ENCODE results near the gene ARHGAP45. TPM values are rescaled to one million over a fixed set of nuclear protein-coding genes. Genes with fewer than 3 reads are reported as not detected.

Gene ARHGAP45
- total RNA-seq, 1 donor from 2014 or later: 83.5 TPM

GRCh38 chr19:1131718-1132551, 65.0 kb downstream of the ARHGAP45 start:
- ATAC-seq (peak; percentile 83 to 84), DNase-seq (peak; percentile 95)
- Histone ChIP-seq H3K4me1 (peaks cover 90% of the 10 kb centered on the region), H3K27me3 (ENCODE audit: low read depth) (no peaks in the 10 kb centered on the region), H3K36me3 (peaks cover 29% of the 10 kb centered on the region), H3K9me3 (no peaks in the 10 kb centered on the region), H3K4me3 (peak overlapping the region; percentile 85), H3K27ac (peak overlapping the region; percentile 97)
- intact Hi-C loops (cut with DNase I): no loop called here
- peak; percentile 10 for TF ChIP-seq CTCF (IDR thresholded peaks at IDR 0.05)

GRCh38 chr19:1132552-1133383, 65.8 kb downstream of the ARHGAP45 start:
- Histone ChIP-seq H3K4me3 (peak overlapping the region; percentile 85), H3K27me3 (ENCODE audit: low read depth) (no peaks in the 10 kb centered on the region), H3K27ac (peak overlapping the region; percentile 97), H3K36me3 (peaks cover 21% of the 10 kb centered on the region), H3K4me1 (peaks cover 81% of the 10 kb centered on the region), H3K9me3 (no peaks in the 10 kb centered on the region)
- ATAC-seq (peak; percentile 8 to 20), DNase-seq (peak; percentile 66)
- no peak for TF ChIP-seq CTCF (IDR thresholded peaks at IDR 0.05)
- intact Hi-C loops (cut with DNase I): no loop called here

GRCh38 chr19:1133471-1133929, 66.5 kb downstream of the ARHGAP45 start:
- ATAC-seq: peak; percentile 16 to 44
- DNase-seq: peak; percentile 68

GRCh38 chr19:1134431-1134830, 67.5 kb downstream of the ARHGAP45 start:
- peak overlapping the region; percentile 97 for H3K27ac ChIP-seq
- no peak overlapping the region for H3K4me3 ChIP-seq
- no peaks in the 10 kb centered on the region for H3K9me3 ChIP-seq
- H3K27me3 ChIP-seq (ENCODE audit: low read depth): no peaks in the 10 kb centered on the region
- peaks cover 70% of the 10 kb centered on the region for H3K4me1 ChIP-seq
- ATAC-seq: no peak
- H3K36me3 ChIP-seq: peaks cover 18% of the 10 kb centered on the region
- no peak for DNase-seq
- intact Hi-C loops (cut with DNase I): no loop called here
- TF ChIP-seq CTCF (IDR thresholded peaks at IDR 0.05): no peak

More at GRCh38 chr19:1133471-1133929, 66.5 kb downstream of the ARHGAP45 start:
- H3K9me3 ChIP-seq: no peaks in the 10 kb centered on the region
- peaks cover 15% of the 10 kb centered on the region for H3K36me3 ChIP-seq
- H3K27me3 ChIP-seq (ENCODE audit: low read depth): no peaks in the 10 kb centered on the region
- no peak for TF ChIP-seq CTCF (IDR thresholded peaks at IDR 0.05)
- peaks cover 77% of the 10 kb centered on the region for H3K4me1 ChIP-seq
- H3K4me3 ChIP-seq: peak overlapping the region; percentile 85
- intact Hi-C loops (cut with DNase I): no loop called here
- H3K27ac ChIP-seq: peak overlapping the region; percentile 97

- Histone ChIP-seq H3K4me3 (no peak overlapping the region), H3K4me1 (peaks cover 60% of the 10 kb centered on the region), H3K9me3 (no peaks in the 10 kb centered on the region), H3K27ac (peak overlapping the region; percentile 73), H3K27me3 (ENCODE audit: low read depth) (no peaks in the 10 kb centered on the region), H3K36me3 (peaks cover 22% of the 10 kb centered on the region)
- ATAC-seq: no peak
- DNase-seq: no peak
- no peak for TF ChIP-seq CTCF (IDR thresholded peaks at IDR 0.05)
- intact Hi-C loops (cut with DNase I): no loop called here
Measured at GRCh38 chr19:1135454-1135853, 68.5 kb downstream of the ARHGAP45 start.
